Activated T-cell treated with anti-CD3 and anti-CD28 coated beads for 1 hour (primary cell): Measurements from ENCODE around the gene NR4A1.

Experiments used
- DNase-seq: peaks from one replicate; pipeline ENCODE4 v3.0.0-alpha.2; 2020; ENCODE audit warnings: low read depth

Gene NR4A1

DNA sequence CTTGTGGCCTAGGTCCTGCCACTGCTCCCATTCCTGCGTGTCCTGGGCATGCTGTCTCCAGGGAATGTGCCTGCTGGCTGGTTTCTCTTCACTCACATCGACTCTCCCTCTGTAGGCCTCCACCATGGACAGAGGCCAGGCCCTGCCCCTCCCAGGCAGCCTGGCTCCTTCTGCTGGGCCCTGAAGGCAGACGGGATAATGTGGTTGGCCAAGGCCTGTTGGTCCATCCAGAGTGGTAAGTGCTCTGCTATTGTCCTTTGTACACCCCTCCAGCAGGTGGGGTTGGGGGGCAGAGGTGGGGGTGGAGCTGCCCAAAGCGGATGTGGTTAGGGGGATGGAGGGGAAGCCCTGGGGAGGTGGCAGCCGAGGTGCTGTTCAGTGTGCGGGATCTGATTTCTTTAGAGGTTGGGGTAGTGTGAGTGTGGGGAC is 9.5 kb upstream of the NR4A1 start:
- peak; percentile 30 for DNase-seq

DNA sequence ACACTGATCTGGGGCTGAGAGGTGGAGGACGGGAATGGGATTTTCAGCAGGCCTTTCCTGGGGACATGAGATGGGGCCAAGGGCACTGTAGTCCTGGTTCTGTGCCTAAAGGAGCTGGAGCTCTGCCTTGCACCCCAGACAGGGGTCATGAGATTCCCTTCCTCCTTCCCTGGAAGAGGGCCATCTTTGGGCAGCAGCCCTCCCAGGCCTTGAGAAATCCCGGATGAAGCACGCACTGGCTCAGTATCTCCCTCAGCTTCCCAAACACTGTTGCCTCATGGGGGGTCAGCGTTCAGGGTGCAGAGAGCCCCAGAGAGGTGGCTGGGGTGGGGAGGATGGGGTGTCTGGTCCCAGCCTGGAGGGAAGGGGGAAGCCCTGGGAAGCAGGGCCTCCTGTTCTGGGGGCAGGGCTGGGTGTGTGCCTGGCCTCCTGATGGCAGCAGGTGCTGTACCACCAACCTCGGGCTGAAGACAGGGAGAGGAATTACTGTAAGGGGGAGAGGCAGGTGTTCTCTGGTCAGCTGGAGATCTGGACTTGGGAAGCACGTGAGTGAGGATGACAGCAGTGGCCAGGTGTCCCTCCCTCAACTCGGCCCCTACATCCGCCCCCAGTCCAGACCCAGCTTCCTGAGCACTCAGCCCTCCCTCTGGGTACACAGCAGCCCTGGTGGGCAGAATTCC is 8.4 kb upstream of the NR4A1 start:
- no peak for DNase-seq

DNA sequence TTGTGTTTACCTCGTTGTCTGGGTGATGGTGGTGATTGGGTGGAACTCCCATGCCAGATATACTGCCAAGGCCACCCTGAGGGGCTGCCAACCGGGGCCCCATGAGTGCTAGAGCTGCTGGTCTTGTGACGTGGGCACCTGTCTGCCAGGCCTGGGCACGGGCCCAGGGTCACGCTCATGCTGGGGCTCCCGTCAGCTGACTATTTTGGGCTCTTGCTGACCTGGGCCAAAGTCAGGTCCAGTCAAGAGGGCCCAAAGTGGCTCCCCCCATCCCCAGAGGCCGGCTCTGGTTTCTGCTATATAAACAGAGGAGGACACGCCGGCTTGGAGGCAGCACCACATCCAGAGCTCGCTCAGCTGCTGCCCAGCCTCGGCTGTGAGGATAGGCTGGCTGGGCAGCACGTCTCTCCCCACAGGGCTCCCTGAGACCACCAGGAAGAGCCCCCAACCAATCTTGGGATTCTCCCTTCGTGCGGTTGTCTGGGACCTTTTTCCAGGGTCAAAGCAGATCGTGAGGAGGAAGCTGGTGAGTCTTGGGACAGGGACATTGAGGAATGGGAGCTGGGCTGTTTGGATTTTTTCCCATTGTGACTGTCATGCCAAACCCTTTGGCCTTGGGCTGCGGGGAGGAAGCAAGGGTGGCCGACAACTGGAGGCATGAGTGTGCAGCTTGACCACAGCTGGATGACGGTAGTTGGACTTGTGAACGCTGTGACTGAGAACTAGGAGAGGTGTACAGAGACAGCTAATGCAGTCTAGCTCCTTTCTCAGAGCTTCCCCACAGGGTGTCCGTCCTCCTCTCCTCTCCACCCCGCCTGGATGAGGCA is 7.6 kb upstream of the NR4A1 start:
- no peak for DNase-seq

- no peak for DNase-seq
These were observed 6.8 kb upstream of the NR4A1 start for GRCh38 chr12:52044292-52044983.

GRCh38 chr12:52045794-52046199 is 5.4 kb upstream of the NR4A1 start:
- no peak for DNase-seq

GRCh38 chr12:52046859-52047258 is 4.4 kb upstream of the NR4A1 start:
- DNase-seq: no peak

DNA sequence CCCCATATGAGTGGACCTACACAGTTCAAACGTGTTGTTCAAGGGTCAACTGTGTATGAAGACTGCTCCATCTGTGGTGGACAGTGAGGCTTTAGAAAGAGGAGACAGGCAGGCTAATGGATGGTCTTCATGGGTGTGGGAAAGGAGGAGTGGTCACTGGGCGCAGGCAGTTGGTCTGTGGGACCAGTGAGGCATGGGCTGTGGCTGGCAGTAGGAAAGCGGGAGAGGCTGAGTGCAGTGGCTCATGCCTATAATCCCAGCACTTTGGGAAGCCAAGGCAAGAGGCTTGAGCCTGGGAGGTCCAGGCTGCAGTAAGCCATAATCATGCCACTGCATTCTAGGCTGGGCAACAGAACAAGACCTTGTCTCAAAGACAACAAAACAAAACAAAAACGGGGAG is 2.0 kb upstream of the NR4A1 start:
- no peak for DNase-seq

DNA sequence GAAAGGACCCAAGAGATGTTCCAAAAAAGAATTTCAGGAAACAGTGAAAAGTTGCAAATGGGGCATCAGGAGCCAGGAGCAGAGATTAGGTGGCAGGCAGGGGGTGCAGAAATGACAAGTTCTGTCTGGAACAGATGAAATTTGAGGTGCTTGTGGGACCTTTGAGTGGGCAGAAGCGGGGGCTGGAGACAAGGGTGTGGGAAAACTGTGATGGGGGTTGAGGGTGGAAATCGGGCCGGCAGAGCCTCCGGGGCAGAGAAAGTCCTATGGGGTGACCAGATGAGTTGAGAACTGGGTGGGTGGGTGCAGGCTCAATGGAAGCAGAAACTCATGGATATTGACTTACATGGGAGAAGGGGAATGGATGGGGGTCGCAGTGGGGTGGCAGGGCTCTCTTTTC is 1.6 kb upstream of the NR4A1 start:
- no peak for DNase-seq

DNA sequence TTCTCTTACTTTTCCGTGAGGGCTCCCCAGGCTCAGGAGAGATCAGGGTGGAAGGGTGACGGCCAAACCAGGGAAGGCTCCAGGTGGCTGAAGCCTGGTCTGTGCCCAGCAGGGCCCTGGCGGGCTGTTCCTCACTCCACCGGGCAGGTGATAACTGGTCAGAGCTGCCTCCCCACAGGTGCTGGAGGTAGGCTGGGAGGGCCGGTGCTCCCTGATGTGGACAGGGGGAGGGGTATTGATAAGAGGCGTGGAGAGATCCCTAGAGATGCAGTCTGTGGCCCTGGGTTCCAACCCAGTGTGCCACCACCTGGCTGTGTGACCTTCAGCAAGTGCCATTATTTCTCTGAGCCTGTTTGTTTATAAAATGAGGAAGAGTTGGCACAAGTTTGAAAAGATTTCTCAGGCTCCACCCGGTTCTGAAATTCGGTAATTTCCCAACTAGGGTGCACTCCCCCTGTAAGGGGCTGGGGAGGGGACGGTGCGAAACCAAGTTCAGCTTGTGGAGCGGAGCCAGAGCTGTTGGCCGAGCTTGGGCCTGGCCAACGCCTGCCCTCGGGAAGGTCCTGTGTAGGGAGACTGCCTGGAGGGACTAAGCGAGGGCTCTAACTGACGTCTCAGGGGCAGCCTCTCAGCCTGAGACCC is 1.0 kb upstream of the NR4A1 start:
- DNase-seq: no peak

GRCh38 chr12:52052468-52053186 is 1.4 kb downstream of the NR4A1 start:
- DNase-seq: peak; percentile 29

DNA sequence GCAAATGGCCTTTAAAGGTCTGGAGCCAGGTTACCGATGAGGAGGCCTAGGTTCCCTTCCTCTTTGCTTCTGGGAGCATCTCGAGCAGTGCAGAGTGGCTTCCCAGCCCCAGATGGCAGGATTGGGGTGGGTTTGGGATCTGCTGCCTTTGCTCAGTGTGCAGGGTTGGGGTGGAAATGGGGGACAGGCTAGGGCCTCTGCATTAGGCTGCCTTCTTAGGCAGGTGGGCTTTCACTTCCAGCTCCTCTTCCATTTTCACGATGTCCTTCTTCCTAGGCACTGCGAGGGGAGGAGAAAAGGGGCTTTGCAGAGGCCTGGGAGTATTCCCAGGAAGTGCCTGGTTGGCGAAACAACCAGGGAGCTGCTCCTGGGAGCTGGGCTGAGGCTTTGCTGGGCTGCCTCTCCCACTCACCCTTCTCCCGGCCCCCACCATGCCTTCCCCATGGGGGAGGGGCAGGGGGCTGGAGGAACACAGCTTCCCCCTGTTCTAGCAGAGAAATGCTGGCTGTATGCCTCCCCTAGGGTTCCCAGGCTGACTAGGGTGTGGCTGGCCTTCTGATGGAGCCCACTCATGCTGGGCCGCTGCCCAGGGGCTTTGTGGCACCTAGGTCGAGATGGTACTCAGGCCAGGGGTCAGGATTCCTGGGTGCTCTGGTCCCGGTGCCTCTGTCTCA is 2.4 kb downstream of the NR4A1 start:
- peak; percentile 50 for DNase-seq

DNA sequence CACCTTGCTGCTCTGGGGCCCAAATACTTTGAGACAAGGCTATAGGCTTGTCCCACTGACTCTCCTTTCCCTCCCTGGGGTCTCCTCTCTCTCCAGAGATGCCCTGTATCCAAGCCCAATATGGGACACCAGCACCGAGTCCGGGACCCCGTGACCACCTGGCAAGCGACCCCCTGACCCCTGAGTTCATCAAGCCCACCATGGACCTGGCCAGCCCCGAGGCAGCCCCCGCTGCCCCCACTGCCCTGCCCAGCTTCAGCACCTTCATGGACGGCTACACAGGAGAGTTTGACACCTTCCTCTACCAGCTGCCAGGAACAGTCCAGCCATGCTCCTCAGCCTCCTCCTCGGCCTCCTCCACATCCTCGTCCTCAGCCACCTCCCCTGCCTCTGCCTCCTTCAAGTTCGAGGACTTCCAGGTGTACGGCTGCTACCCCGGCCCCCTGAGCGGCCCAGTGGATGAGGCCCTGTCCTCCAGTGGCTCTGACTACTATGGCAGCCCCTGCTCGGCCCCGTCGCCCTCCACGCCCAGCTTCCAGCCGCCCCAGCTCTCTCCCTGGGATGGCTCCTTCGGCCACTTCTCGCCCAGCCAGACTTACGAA is 3.1 kb downstream of the NR4A1 start:
- peak; percentile 46 for DNase-seq

- peak; percentile 40 for DNase-seq
These were observed 3.8 kb downstream of the NR4A1 start for GRCh38 chr12:52054833-52055730.

DNA sequence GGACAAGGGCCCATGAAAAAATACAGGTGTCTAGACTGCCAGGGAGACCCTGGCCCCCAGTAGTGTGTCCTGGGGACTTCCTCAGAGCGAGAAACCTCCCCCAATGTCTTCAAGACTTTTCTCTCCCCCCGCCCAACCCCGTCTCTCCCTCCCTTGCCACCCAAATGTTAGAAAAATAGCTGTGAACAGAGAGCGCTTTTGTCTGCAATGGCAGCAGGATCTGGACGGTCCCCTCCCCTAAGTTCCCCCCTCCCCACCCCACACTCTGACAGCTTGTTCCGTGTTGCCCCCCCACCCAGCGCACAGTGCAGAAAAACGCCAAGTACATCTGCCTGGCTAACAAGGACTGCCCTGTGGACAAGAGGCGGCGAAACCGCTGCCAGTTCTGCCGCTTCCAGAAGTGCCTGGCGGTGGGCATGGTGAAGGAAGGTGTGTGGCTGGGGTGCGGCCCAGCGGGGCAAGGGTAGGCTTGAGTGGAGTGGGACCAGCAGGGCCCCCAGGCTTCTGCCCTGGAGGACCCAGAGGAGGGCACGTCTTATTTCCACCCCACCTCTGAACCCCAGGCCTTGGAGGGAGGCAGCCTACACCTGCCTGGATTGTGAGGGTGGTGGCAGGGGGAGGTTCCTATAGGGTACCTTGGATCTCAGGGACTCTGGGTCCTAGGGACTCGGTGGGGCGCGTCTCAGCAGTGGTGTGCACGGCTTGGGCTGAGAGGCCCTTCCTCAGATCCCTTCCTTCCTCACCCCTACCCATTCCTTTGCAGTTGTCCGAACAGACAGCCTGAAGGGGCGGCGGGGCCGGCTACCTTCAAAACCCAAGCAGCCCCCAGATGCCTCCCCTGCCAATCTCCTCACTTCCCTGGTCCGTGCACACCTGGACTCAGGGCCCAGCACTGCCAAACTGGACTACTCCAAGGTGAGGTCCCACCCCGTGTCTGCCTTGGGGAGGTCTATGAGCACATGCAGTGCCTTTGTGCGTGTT is 4.8 kb downstream of the NR4A1 start:
- peak; percentile 41 for DNase-seq

DNA sequence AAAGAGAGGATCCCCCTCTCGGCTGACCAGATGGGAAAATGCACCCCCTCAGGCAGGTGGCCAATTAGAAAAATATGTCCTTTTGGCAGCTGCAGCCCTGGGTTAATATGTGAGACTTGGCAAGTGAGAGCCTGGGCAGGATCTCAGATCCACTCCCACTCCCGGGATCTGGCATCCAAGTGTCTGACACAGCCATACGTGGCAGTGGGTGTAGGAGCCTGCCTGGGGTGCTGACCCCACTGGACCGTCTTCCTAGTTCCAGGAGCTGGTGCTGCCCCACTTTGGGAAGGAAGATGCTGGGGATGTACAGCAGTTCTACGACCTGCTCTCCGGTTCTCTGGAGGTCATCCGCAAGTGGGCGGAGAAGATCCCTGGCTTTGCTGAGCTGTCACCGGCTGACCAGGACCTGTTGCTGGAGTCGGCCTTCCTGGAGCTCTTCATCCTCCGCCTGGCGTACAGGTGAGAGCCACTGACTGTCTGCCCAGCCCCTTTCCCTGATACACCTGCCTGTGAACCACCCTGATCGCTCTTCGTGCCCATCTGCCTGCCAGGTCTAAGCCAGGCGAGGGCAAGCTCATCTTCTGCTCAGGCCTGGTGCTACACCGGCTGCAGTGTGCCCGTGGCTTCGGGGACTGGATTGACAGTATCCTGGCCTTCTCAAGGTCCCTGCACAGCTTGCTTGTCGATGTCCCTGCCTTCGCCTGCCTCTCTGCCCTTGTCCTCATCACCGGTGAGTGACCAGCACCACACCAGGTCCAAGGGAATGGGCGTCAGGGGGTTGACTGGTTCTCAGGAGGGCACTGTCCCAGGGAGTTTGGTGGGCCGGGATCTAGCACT is 5.8 kb downstream of the NR4A1 start:
- peak; percentile 36 for DNase-seq

- DNase-seq: peak; percentile 20
These were observed 6.7 kb downstream of the NR4A1 start for GRCh38 chr12:52057638-52058576.
